Ectodermal cell (in vitro differentiated cells): ENCODE results near the gene ITPR2.

Experiments used
- H3K27ac ChIP-seq: 2 replicates; pipeline ENCODE4 v1.7.0; 2013; ENCODE audit warnings: mild to moderate bottlenecking, low read depth, low read length; ENCODE audit not compliant: insufficient read depth, poor library complexity, severe bottlenecking
- H3K27me3 ChIP-seq: 2 replicates; pipeline ENCODE4 v1.7.0; 2013; ENCODE audit warnings: mild to moderate bottlenecking, low read length; ENCODE audit not compliant: insufficient read depth, control insufficient read depth, poor library complexity, severe bottlenecking
- H3K36me3 ChIP-seq: one replicate; pipeline ENCODE4 v1.7.0; 2013; ENCODE audit warnings: low read length; ENCODE audit not compliant: control insufficient read depth, insufficient read depth
- H3K4me1 ChIP-seq: one replicate; pipeline ENCODE4 v1.7.0; 2013; ENCODE audit warnings: low read length; ENCODE audit not compliant: control insufficient read depth, insufficient read depth
- H3K4me3 ChIP-seq: 2 replicates; pipeline ENCODE4 v1.7.0; 2013; ENCODE audit warnings: low read depth, low read length, control low read depth; ENCODE audit not compliant: insufficient read depth
- H3K9me3 ChIP-seq: 2 replicates; pipeline ENCODE4 v1.7.0; 2013; ENCODE audit warnings: mild to moderate bottlenecking, low read length, moderate library complexity; ENCODE audit not compliant: control insufficient read depth
- WGBS, 2 experiments: methylation state at CpG; one replicate each; pipeline ENCODE4 v1.1.7; 2013; ENCODE audit warnings: missing lambda C conversion rate in 2 of 2; 5-methylcytosine and 5-hydroxymethylcytosine counted together

The ITPR2 gene

DNA sequence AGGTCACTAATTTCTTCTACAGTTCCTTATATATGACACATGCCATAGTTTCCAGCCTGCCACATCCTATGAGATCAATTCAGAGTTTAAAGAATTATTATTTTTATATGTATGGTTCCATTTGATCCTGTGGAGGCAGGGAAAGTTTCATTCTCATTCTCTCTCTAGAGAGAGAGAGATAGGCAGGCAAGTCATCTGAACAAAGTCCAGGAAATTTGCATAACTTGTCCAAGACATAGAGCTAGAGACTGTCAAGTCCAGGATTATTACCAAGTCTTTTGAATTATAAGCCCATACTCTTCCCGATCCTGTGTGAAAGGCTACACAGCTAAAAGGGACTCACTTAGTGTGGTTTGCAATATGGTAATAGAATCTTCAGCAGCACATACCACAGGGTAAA lies 422.3 kb downstream of the ITPR2 start:
- H3K4me1 ChIP-seq = no peaks in the 10 kb centered on the region
- no peak overlapping the region for H3K4me3 ChIP-seq
- WGBS, 2 experiments = 100% methylated on average over 1 of the region's 1 CpG; no CpG with 5 or more reads in 1 of the 2 experiments
- no peaks in the 10 kb centered on the region for H3K36me3 ChIP-seq
- no peaks in the 10 kb centered on the region for H3K27me3 ChIP-seq
- no peak overlapping the region for H3K27ac ChIP-seq
- no peaks in the 10 kb centered on the region for H3K9me3 ChIP-seq

DNA sequence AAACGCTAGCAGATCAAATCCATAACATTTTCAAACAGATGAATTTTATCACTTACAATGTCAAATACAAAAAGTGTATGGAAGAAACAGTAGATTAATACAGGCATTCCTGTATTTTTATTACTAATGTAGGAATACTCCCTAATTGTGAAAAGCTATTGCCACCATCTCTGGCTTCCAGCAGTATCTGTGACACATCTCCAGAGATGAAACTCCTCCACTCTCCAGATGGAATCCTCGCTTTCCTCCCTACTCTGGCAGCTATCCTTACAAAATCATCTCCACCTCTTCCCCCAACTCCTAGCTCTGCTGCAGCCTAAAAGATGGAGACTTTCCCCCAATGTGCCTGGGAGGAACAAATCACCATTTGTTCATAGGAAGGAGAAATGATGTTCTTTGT lies 426.2 kb downstream of the ITPR2 start:
- H3K9me3 ChIP-seq = no peaks in the 10 kb centered on the region
- no peaks in the 10 kb centered on the region for H3K4me1 ChIP-seq
- H3K36me3 ChIP-seq = no peaks in the 10 kb centered on the region
- H3K27me3 ChIP-seq = no peaks in the 10 kb centered on the region
- H3K27ac ChIP-seq = no peak overlapping the region
- H3K4me3 ChIP-seq = no peak overlapping the region
- 96 to 99% methylated on average over 2 of the region's 2 CpGs for WGBS, 2 experiments

DNA sequence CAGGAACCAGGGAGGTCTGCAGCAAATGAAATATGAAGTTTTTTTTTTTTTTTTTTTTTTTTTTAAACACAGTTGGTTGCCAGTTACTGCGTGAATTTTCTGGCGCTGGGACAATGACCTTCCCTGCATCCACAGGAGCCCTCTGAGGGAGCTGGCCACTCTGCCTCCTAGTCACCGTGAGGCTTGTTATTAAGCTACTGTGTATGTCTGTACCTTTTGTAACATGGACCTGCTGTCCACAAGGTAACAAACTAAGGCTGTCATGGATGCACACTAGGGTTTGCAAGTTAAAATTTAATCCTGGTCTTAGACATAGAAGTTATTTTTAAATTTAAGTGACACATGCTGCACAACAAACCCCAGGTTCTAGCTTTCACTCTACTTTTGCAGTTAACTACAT lies 426.6 kb downstream of the ITPR2 start:
- 95 to 97% methylated on average over 3 of the region's 3 CpGs for whole genome bisulfite sequencing, 2 experiments
- Histone ChIP-seq H3K9me3 (no peaks in the 10 kb centered on the region), H3K4me3 (no peak overlapping the region), H3K36me3 (no peaks in the 10 kb centered on the region), H3K27me3 (no peaks in the 10 kb centered on the region), H3K4me1 (no peaks in the 10 kb centered on the region), H3K27ac (no peak overlapping the region)

DNA sequence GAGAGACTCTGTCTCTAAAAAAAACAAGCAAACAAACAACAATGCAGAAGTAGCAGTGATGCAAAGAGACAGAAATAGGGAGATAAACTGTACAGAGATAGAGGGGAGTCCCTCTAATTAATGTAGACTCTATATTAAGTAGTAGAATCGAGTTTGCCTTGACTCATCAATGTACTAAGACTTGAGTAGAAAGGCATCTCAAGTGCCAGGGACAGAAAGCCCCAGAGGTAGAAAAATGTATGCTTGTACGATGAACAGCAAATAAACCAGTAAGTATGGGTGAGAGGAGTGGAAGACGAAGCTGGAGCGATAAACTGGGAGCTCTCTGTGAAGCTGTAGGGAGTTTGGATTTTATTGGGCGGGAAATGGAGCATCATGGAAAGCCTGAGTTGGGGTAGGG lies 429.4 kb downstream of the ITPR2 start:
- Histone ChIP-seq H3K27me3 (no peaks in the 10 kb centered on the region), H3K9me3 (no peaks in the 10 kb centered on the region), H3K36me3 (no peaks in the 10 kb centered on the region), H3K4me3 (no peak overlapping the region), H3K4me1 (no peaks in the 10 kb centered on the region), H3K27ac (no peak overlapping the region)
- WGBS, 2 experiments = 91 to 94% methylated on average over 5 of the region's 5 CpGs

GRCh38 chr12:26402648-26403047 lies 430.3 kb downstream of the ITPR2 start:
- Histone ChIP-seq H3K36me3 (no peaks in the 10 kb centered on the region), H3K4me3 (no peak overlapping the region), H3K27ac (no peak overlapping the region), H3K9me3 (no peaks in the 10 kb centered on the region), H3K27me3 (no peaks in the 10 kb centered on the region), H3K4me1 (no peaks in the 10 kb centered on the region)
- WGBS, 2 experiments = 89 to 94% methylated on average over 4 of the region's 4 CpGs

- H3K4me1 ChIP-seq = no peaks in the 10 kb centered on the region
- no peaks in the 10 kb centered on the region for H3K9me3 ChIP-seq
- H3K27me3 ChIP-seq = no peaks in the 10 kb centered on the region
- no peaks in the 10 kb centered on the region for H3K36me3 ChIP-seq
- no peak overlapping the region for H3K27ac ChIP-seq
- H3K4me3 ChIP-seq = no peak overlapping the region
- WGBS, 2 experiments = 95 to 96% methylated on average over 1 of the region's 1 CpG
Measured at GRCh38 chr12:26401874-26402273, 431.1 kb downstream of the ITPR2 start.

- no peaks in the 10 kb centered on the region for H3K27me3 ChIP-seq
- no peaks in the 10 kb centered on the region for H3K9me3 ChIP-seq
- H3K36me3 ChIP-seq = no peaks in the 10 kb centered on the region
- H3K27ac ChIP-seq = no peak overlapping the region
- WGBS, 2 experiments = 89 to 92% methylated on average over 8 of the region's 8 CpGs
- H3K4me3 ChIP-seq = no peak overlapping the region
- H3K4me1 ChIP-seq = no peaks in the 10 kb centered on the region
Measured at GRCh38 chr12:26400627-26401026, 432.4 kb downstream of the ITPR2 start.

DNA sequence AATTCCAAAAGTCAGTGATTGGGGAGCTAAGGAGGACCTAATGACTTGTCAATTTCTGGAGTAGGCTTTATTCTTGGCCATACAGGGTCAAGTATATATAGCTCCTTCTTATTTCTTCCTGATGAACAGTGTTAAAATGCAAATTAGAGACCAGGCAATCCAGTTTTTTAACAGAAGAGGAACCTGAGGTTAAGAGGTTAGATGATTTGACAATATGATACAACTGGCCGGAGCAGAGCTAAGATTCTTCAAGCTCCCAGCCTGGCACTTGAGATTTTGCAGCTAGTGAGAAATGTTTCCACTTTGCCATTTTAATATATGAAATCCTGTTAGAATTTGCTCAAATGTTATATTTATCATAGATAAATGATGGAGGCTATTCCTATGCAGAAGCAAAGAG lies 433.6 kb downstream of the ITPR2 start:
- no peak overlapping the region for H3K27ac ChIP-seq
- no peaks in the 10 kb centered on the region for H3K27me3 ChIP-seq
- no peak overlapping the region for H3K4me3 ChIP-seq
- 88 to 95% methylated on average over 1 of the region's 1 CpG for WGBS, 2 experiments
- H3K9me3 ChIP-seq = no peaks in the 10 kb centered on the region
- no peaks in the 10 kb centered on the region for H3K36me3 ChIP-seq
- no peaks in the 10 kb centered on the region for H3K4me1 ChIP-seq

DNA sequence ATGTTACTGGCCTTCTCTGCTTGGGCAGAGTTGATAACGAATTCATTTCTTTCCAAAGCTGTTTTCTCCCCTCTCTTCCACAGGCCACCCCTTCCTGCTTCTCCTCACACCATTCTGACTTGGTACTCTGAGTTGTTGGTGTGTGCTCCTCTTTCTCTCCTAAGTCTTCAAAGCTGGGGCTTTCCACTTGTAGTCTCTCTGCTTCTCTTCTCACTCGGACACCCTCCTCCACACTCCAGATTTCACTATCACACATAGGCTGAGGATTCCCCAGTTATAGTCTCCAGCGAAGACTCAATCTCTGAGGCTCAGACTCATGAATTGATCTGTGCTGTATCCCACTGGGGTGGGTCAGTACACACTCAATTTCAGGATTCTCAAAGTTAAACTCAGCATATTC lies 436.6 kb downstream of the ITPR2 start:
- WGBS, 2 experiments = 92 to 93% methylated on average over 3 of the region's 3 CpGs
- Histone ChIP-seq H3K4me1 (no peaks in the 10 kb centered on the region), H3K27me3 (no peaks in the 10 kb centered on the region), H3K4me3 (no peak overlapping the region), H3K9me3 (no peaks in the 10 kb centered on the region), H3K27ac (no peak overlapping the region), H3K36me3 (no peaks in the 10 kb centered on the region)

- WGBS, 2 experiments = 93 to 95% methylated on average over 1 of the region's 1 CpG
Measured at GRCh38 chr12:26389343-26389742, 443.7 kb downstream of the ITPR2 start.

GRCh38 chr12:26384536-26384935 lies 448.5 kb downstream of the ITPR2 start:
- WGBS, 2 experiments = 96 to 97% methylated on average over 1 of the region's 1 CpG
- no peaks in the 10 kb centered on the region for H3K4me1 ChIP-seq
- no peak overlapping the region for H3K4me3 ChIP-seq
- no peaks in the 10 kb centered on the region for H3K36me3 ChIP-seq
- no peaks in the 10 kb centered on the region for H3K9me3 ChIP-seq
- no peaks in the 10 kb centered on the region for H3K27me3 ChIP-seq
- no peak overlapping the region for H3K27ac ChIP-seq

More at GRCh38 chr12:26389343-26389742, 443.7 kb downstream of the ITPR2 start:
- Histone ChIP-seq H3K27ac (no peak overlapping the region), H3K4me3 (no peak overlapping the region), H3K4me1 (no peaks in the 10 kb centered on the region), H3K27me3 (no peaks in the 10 kb centered on the region), H3K9me3 (no peaks in the 10 kb centered on the region), H3K36me3 (no peaks in the 10 kb centered on the region)
